ENCODE data around the gene PRDM15.

DNA sequence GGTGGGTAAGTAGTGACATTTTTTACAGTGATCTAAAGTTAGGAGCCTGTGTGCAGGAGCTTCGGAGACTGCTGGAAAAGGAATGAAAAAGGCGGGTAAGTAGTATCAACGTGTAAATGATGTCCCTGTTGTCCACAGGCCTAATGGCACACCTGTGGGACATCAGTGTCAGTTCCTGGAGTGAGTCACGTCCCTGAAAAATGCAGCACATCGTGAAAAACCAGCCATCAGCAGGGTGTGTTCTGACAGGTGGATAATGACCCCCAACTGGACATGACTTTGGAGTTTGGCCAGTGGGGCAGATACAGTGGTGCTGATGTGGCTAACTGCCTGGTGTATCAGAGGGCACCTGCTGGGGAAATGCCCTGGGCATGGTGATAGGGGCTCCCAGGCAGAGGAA is 12.0 kb upstream of the PRDM15 start:
- no peak for TF ChIP-seq CTCF (IDR thresholded peaks at IDR 0.05)
- TF ChIP-seq POLR2A (IDR thresholded peaks at IDR 0.05): no peak

Measured in stomach (tissue), 4 donors.